ENCODE measurements around the gene KLHL13. TPM values are rescaled to one million over a fixed set of nuclear protein-coding genes. Genes with fewer than 3 reads are reported as not detected.
A peak's percentile ranks its signal among the peaks of the same experiment; 100 is the strongest.
"Not testable (repeated sequence)": the region's sequence is repeated elsewhere in the genome, so short reads cannot be mapped to it uniquely, and the experiment has no call there.

KLHL13 gene
- total and polyA plus RNA-seq, 2 donors: 2.9 to 4.9 TPM

DNA sequence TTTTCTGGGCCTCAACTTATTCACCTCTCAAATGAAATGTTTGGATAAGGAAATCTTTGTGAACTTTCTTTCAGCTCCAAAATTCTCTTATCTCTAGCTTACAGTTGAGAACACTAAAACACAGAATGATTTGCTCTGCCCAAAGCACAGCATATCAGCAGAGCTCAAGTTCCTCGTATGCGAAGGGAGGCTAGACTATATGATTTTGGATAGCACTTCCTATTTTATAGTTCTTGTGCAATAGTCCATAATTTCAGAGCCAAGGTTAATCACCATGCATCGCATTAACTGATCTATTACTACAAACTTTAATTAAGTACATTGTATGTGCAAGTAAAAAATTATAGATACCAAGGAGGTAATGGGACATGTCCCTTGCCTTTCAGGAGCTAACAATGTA is 27.0 kb upstream of the KLHL13 start:
- Histone ChIP-seq H3K9me3 (ENCODE audit: control insufficient read depth in 2 of 2, insufficient read depth in 1 of 2, low read length in 1 of 2) (no peaks in the 10 kb centered on the region), H3K4me1 (ENCODE audit: control insufficient read depth in 2 of 2, insufficient read depth in 2 of 2, low read length in 2 of 2) (no peaks in the 10 kb centered on the region), H3K36me3 (ENCODE audit: control insufficient read depth in 2 of 2, insufficient read depth in 2 of 2, low read length in 1 of 2) (no peaks in the 10 kb centered on the region), H3K27me3 (ENCODE audit: control insufficient read depth in 2 of 2, insufficient read depth in 1 of 2, low read length in 1 of 2) (no peaks in the 10 kb centered on the region), H3K4me3 (ENCODE audit: low read length in 2 of 2) (no peak overlapping the region), H3K27ac (ENCODE audit: low read depth in 1 of 2, low read length in 1 of 2) (no peak overlapping the region)
- WGBS: 93% methylated on average over 3 of the region's 3 CpGs
- DNase-seq (ENCODE audit: low read depth in 6 of 9, low spot score in 9 of 9): no peak

DNA sequence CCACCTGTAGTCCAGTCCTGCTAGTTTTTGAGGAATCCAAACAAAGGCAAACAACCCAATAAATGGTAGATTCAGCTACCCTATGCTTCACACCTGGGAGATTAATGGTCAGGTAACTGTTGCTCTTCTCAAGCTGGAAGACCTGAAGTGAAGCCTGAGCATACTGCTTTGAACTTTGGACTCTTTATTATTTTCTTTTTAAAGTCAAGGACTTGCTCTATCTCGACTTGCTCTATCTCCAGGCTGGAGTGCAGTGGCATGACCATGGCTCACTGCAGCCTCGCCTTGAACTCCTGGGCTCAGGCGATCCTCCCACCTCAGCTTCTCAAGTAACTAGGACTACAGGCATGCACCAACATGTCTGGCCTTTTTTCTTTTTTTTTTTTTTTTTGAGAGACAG is 14.7 kb upstream of the KLHL13 start:
- no peaks in the 10 kb centered on the region for H3K4me1 ChIP-seq (ENCODE audit: control insufficient read depth in 2 of 2, insufficient read depth in 2 of 2, low read length in 2 of 2)
- no peak overlapping the region for H3K27ac ChIP-seq (ENCODE audit: low read depth in 1 of 2, low read length in 1 of 2)
- no peak for DNase-seq (ENCODE audit: low read depth in 6 of 9, low spot score in 9 of 9)
- 99% methylated on average over 3 of the region's 3 CpGs for WGBS
- H3K36me3 ChIP-seq (ENCODE audit: control insufficient read depth in 2 of 2, insufficient read depth in 2 of 2, low read length in 1 of 2): no peaks in the 10 kb centered on the region
- no peak overlapping the region for H3K4me3 ChIP-seq (ENCODE audit: low read length in 2 of 2)
- no peaks in the 10 kb centered on the region for H3K27me3 ChIP-seq (ENCODE audit: control insufficient read depth in 2 of 2, insufficient read depth in 1 of 2, low read length in 1 of 2)
- no peaks in the 10 kb centered on the region for H3K9me3 ChIP-seq (ENCODE audit: control insufficient read depth in 2 of 2, insufficient read depth in 1 of 2, low read length in 1 of 2)

DNA sequence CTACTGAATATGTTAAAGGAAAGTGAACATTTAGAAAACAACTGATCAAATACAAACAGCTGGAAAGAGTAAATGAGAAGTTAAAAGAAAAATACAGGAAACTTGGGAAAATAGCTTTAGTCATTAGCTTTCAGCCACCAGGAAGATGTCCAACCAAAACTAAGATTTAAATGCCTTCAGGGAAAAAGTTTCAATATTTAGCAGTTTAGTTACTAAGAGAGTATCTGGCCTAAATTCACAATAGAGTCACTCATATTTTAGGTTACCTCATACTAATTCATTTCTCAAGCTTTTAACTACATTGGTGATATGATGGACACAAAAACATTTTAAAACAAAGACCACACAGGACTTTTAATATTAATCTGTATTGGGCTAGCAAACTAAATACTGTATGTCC is 13.1 kb upstream of the KLHL13 start:
- no peak overlapping the region for H3K4me3 ChIP-seq (ENCODE audit: low read length in 2 of 2)
- no peaks in the 10 kb centered on the region for H3K4me1 ChIP-seq (ENCODE audit: control insufficient read depth in 2 of 2, insufficient read depth in 2 of 2, low read length in 2 of 2)
- no peak overlapping the region for H3K27ac ChIP-seq (ENCODE audit: low read depth in 1 of 2, low read length in 1 of 2)
- H3K36me3 ChIP-seq (ENCODE audit: control insufficient read depth in 2 of 2, insufficient read depth in 2 of 2, low read length in 1 of 2): no peaks in the 10 kb centered on the region
- no peaks in the 10 kb centered on the region for H3K27me3 ChIP-seq (ENCODE audit: control insufficient read depth in 2 of 2, insufficient read depth in 1 of 2, low read length in 1 of 2)
- no peaks in the 10 kb centered on the region for H3K9me3 ChIP-seq (ENCODE audit: control insufficient read depth in 2 of 2, insufficient read depth in 1 of 2, low read length in 1 of 2)
- DNase-seq (ENCODE audit: low read depth in 6 of 9, low spot score in 9 of 9): no peak

DNA sequence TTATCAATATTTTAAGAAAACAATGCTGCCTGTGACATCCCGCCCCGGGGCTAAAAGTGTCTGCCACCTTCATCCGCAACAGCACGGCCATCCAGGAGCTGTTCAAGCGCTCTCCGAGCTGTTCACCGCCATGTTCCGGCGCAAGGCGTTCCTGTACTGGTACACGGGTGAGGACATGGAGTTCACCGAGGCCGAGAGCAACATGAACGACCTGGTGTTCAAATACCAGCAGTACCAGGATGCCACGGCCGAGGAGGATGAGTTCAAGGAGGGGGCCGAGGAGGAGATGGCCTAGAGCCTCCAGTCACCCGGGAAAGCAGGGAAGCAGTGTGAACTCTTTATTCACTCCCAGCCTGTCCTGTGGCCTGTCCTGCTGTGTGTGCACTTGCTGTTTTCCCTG is 12.1 kb upstream of the KLHL13 start:
- WGBS: 95% methylated on average over 18 of the region's 18 CpGs
- no peak overlapping the region for H3K27ac ChIP-seq (ENCODE audit: low read depth in 1 of 2, low read length in 1 of 2)
- H3K36me3 ChIP-seq (ENCODE audit: control insufficient read depth in 2 of 2, insufficient read depth in 2 of 2, low read length in 1 of 2): no peaks in the 10 kb centered on the region
- H3K4me1 ChIP-seq (ENCODE audit: control insufficient read depth in 2 of 2, insufficient read depth in 2 of 2, low read length in 2 of 2): no peaks in the 10 kb centered on the region
- DNase-seq (ENCODE audit: low read depth in 6 of 9, low spot score in 9 of 9): no peak
- H3K4me3 ChIP-seq (ENCODE audit: low read length in 2 of 2): no peak overlapping the region
- no peaks in the 10 kb centered on the region for H3K27me3 ChIP-seq (ENCODE audit: control insufficient read depth in 2 of 2, insufficient read depth in 1 of 2, low read length in 1 of 2)
- no peaks in the 10 kb centered on the region for H3K9me3 ChIP-seq (ENCODE audit: control insufficient read depth in 2 of 2, insufficient read depth in 1 of 2, low read length in 1 of 2)

DNA sequence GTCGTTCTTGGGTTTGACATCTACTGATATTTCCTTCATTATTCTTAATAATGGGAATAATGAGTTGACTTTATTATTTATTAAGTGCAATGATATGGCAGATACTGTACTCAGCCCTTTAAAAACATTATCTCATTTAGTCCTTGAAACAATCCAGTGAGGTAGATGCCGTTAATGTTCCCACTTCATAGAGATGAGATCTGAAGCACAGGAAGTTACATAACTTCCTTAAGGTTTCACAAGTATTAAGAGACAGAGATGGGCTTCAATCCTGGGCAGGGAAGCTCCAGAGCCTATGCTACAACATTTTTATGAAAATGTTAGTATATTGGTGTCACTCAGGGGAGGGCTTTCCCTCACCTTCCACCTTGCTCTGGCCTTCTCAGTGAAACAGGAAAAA is 9.7 kb upstream of the KLHL13 start:
- Histone ChIP-seq H3K4me1 (ENCODE audit: control insufficient read depth in 2 of 2, insufficient read depth in 2 of 2, low read length in 2 of 2) (no peaks in the 10 kb centered on the region), H3K27me3 (ENCODE audit: control insufficient read depth in 2 of 2, insufficient read depth in 1 of 2, low read length in 1 of 2) (no peaks in the 10 kb centered on the region), H3K4me3 (ENCODE audit: low read length in 2 of 2) (no peak overlapping the region), H3K9me3 (ENCODE audit: control insufficient read depth in 2 of 2, insufficient read depth in 1 of 2, low read length in 1 of 2) (no peaks in the 10 kb centered on the region), H3K27ac (ENCODE audit: low read depth in 1 of 2, low read length in 1 of 2) (no peak overlapping the region), H3K36me3 (ENCODE audit: control insufficient read depth in 2 of 2, insufficient read depth in 2 of 2, low read length in 1 of 2) (no peaks in the 10 kb centered on the region)
- WGBS: 50% methylated on average over 2 of the region's 2 CpGs
- peak in 1 of 9 donors; percentile 14 for DNase-seq (ENCODE audit: low read depth in 6 of 9, low spot score in 9 of 9)

DNA sequence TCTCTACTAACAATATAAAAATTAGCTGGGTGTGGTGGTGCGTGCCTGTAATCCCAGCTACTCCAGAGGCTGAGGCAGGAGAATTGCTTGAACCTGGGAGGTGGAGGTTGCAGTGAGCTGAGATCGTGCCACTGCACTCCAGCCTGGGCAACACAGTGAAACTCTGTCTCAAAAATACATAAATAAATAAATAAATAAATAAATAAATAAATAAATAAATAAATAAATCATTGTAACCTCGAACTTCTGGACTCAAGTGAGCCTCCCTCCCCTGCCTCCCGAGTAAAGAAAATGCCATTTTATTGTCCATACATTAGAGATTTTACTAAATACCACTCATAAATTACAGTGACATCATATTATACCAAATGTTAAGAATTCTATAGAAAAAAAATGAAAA is 7.6 kb upstream of the KLHL13 start:
- not testable (repeated sequence) for H3K9me3 ChIP-seq (ENCODE audit: control insufficient read depth in 2 of 2, insufficient read depth in 1 of 2, low read length in 1 of 2); H3K27me3 ChIP-seq (ENCODE audit: control insufficient read depth in 2 of 2, insufficient read depth in 1 of 2, low read length in 1 of 2); H3K27ac ChIP-seq (ENCODE audit: low read depth in 1 of 2, low read length in 1 of 2); H3K4me1 ChIP-seq (ENCODE audit: control insufficient read depth in 2 of 2, insufficient read depth in 2 of 2, low read length in 2 of 2); H3K36me3 ChIP-seq (ENCODE audit: control insufficient read depth in 2 of 2, insufficient read depth in 2 of 2, low read length in 1 of 2); H3K4me3 ChIP-seq (ENCODE audit: low read length in 2 of 2); DNase-seq (ENCODE audit: low read depth in 6 of 9, low spot score in 9 of 9)
- 96% methylated on average over 4 of the region's 4 CpGs for WGBS

DNA sequence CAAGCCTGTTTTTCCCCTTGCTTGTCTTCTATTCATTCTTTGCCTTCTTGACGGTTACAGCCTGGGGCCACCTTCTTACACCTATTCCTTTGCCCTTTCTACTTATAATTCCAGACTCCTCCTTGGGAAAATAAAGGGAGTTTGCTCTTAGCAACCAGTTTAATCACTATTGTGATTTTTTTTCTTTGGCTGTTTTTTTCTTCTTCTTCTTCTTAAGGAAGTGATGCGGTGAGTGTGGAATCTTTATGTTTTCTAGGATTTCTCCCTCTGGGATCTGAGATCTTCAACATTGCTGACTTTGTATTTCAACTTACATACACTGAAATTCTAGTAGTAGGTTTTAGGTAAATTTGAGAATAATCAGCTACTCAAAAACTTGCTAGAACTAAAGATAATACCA is 1.1 kb upstream of the KLHL13 start:
- H3K27ac ChIP-seq (ENCODE audit: low read depth in 1 of 2, low read length in 1 of 2): no peak overlapping the region
- H3K36me3 ChIP-seq (ENCODE audit: control insufficient read depth in 2 of 2, insufficient read depth in 2 of 2, low read length in 1 of 2): no peaks in the 10 kb centered on the region
- no peak overlapping the region for H3K4me3 ChIP-seq (ENCODE audit: low read length in 2 of 2)
- no peaks in the 10 kb centered on the region for H3K9me3 ChIP-seq (ENCODE audit: control insufficient read depth in 2 of 2, insufficient read depth in 1 of 2, low read length in 1 of 2)
- peaks cover 2 to 4% of the 10 kb centered on the region in 2 donors for H3K4me1 ChIP-seq (ENCODE audit: control insufficient read depth in 2 of 2, insufficient read depth in 2 of 2, low read length in 2 of 2)
- no peak for DNase-seq (ENCODE audit: low read depth in 6 of 9, low spot score in 9 of 9)
- 98% methylated on average over 2 of the region's 2 CpGs for WGBS
- H3K27me3 ChIP-seq (ENCODE audit: control insufficient read depth in 2 of 2, insufficient read depth in 1 of 2, low read length in 1 of 2): peaks cover 0 to 12% of the 10 kb centered on the region in 2 donors

DNA sequence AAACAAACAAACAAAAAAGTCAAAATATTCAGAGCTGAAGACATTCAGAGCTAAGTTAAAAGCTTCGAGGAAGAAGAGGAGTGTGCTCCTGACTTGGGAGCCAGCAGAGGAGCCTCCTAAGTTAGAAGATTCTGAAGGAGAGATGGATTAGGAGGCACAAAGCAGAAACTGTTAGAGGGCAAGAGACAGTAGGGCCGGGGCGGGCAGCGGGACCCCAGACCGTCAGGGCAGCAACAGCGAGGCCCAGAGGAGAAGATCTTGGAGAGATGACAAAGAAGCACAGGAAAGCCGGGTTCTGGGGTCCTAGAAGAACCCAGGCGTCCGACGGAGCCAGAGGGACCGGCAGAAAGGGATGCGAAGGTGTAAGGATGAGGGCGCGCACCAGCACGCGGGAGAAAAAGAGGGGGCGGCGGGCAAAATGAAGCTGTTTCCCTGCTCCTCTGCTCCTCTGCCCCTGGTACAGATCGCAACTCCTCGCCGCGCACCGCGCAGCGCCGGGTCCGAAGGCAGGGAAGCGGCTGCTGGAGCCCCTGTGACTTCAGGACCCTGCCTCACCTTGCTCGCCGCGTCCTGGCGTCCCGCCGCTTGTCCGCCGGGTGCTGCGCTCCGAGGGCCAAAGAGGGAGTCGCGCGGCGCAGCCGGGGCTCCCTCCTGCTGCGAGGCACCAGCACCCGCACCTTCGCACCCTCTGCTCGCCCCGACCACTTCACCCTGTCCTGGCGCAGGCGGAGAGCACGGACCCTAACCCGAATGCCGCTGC is 477 bp downstream of the KLHL13 start:
- Histone ChIP-seq H3K27me3 (ENCODE audit: control insufficient read depth in 2 of 2, insufficient read depth in 1 of 2, low read length in 1 of 2) (peaks cover 0 to 12% of the 10 kb centered on the region in 2 donors), H3K9me3 (ENCODE audit: control insufficient read depth in 2 of 2, insufficient read depth in 1 of 2, low read length in 1 of 2) (no peaks in the 10 kb centered on the region), H3K27ac (ENCODE audit: low read depth in 1 of 2, low read length in 1 of 2) (no peak overlapping the region), H3K36me3 (ENCODE audit: control insufficient read depth in 2 of 2, insufficient read depth in 2 of 2, low read length in 1 of 2) (no peaks in the 10 kb centered on the region), H3K4me3 (ENCODE audit: low read length in 2 of 2) (peak overlapping the region; percentile 53 to 63), H3K4me1 (ENCODE audit: control insufficient read depth in 2 of 2, insufficient read depth in 2 of 2, low read length in 2 of 2) (peaks cover 2 to 4% of the 10 kb centered on the region in 2 donors)
- 4% methylated on average over 50 of the region's 53 CpGs for WGBS
- DNase-seq (ENCODE audit: low read depth in 6 of 9, low spot score in 9 of 9): peak in 5 of 9 donors; percentile 4 to 46 (median 13)

DNA sequence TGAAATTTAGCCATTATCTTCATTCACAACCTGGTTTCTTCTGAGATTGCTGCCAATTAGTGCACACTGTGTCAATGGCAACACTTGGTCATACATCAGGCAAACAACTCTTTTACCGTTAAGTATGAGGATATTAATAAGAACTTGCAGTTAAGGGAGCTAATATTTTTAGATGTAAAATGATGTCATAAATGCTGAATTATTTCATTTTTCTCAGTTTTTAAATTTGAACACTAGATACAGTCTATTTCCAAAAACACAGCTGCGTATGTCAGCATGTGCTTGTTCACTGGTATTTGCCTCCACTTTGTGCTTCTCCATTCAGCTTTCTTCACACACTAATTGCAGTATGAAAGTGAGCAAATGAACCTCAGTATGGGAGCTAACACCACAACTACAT is 1.6 kb downstream of the KLHL13 start:
- H3K4me1 ChIP-seq (ENCODE audit: control insufficient read depth in 2 of 2, insufficient read depth in 2 of 2, low read length in 2 of 2): peaks cover 2 to 4% of the 10 kb centered on the region in 2 donors
- WGBS: 92% methylated on average over 2 of the region's 2 CpGs
- H3K27me3 ChIP-seq (ENCODE audit: control insufficient read depth in 2 of 2, insufficient read depth in 1 of 2, low read length in 1 of 2): peaks cover 0 to 12% of the 10 kb centered on the region in 2 donors
- H3K9me3 ChIP-seq (ENCODE audit: control insufficient read depth in 2 of 2, insufficient read depth in 1 of 2, low read length in 1 of 2): no peaks in the 10 kb centered on the region
- DNase-seq (ENCODE audit: low read depth in 6 of 9, low spot score in 9 of 9): no peak
- no peaks in the 10 kb centered on the region for H3K36me3 ChIP-seq (ENCODE audit: control insufficient read depth in 2 of 2, insufficient read depth in 2 of 2, low read length in 1 of 2)
- H3K4me3 ChIP-seq (ENCODE audit: low read length in 2 of 2): no peak overlapping the region
- H3K27ac ChIP-seq (ENCODE audit: low read depth in 1 of 2, low read length in 1 of 2): no peak overlapping the region

All from thymus (tissue), 11 donors.